GM21528 (cell line): ENCODE results near the gene PDCD2.
"Not testable (repeated sequence)": the region's sequence is repeated elsewhere in the genome, so short reads cannot be mapped to it uniquely, and the experiment has no call there.

ENCODE experiments used
- ATAC-seq: cut with Tn5 transposase; IDR thresholded peaks from one replicate; pipeline ENCODE4 v1.9.1; 2021; ENCODE audit warnings: mild to moderate bottlenecking, moderate library complexity; ENCODE audit not compliant: unreplicated experiment, low FRiP score

PDCD2 gene

DNA sequence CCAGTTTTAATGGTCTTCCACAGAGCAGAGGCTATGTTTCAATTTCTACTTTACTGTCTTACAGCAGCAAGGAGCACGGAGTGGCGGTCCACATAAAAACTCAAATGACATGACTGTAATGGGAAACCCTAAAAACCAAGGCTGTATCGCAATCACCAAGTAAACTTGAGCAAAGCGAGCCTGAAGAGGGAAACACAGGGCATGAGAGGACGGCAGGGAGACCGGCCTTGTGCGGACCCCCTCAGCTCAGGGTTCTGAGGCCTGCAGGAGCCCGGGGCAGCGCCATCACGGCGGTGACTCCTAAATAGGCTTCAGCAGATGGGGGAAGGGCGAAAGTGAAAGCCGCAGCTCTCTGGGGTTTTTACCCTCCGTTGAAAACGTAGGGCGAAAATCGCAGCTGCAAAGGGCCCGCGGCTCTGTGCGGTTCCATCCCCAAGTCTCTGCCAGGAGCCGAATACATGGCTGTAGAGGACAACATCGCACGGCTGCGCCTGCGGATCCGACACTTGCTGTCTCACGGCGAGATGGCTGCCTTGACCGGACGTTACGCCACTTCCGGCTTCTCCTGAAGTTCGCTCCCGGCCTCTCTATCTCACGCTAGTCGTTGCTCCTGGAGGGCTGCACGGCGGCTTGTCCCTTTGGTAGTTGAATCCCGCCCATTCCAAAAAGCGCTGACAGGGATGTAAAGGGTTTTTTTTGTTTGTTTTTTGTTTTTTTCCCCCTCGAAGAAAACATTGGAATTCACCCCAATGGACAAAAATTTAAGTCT lies 31.5 kb downstream of the PDCD2 start, which contains the start of gene PSMB1:
Gene PSMB1, minus strand, starts transcription at position 543 of the 769 bp plus-strand sequence. Its CDS starts 65 bp downstream, at position 478.
- ATAC-seq = peak; percentile 66

DNA sequence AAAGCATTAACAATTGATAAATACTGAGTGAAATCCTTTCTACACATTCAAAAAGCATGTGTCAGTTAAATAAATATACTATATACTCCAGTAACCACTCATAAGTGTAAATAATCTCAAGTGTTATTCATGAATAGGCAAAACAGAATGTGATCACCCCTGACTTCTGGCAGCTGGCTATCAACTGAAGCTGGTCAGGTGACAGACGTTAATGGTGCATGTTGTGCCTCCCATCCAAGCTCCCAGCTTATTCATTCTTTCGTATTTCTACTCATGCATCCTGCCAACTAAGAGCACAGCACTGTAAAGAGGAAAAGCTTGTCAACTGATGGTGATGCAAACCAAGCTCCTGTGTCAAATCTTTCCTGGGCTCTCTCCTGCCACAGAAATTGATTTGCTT lies 39.0 kb downstream of the PDCD2 start:
- ATAC-seq = no peak

GRCh38 chr6:170542031-170542719 lies 42.3 kb downstream of the PDCD2 start:
- ATAC-seq = no peak

DNA sequence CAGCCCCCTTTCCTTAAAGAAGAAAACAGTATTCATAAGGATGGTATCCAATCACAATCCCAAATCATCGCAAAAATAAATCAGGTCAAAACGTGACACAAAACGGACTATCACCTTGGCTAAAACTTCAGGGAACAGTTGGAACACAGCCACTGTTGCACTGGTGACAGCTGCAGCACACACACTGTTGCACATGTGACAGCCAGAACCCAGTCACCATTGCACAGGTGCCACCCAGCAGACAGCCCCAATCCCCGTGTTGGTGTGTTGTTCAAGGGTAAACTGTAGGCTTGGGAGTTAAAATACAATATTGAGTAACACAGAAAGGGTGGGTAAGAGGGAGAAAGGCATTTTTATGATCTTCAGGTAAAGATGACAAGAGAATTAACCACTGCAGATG lies 47.1 kb downstream of the PDCD2 start:
- ATAC-seq = no peak

- no peak for ATAC-seq
Measured at GRCh38 chr6:170536671-170537070, 47.8 kb downstream of the PDCD2 start.

- ATAC-seq = no peak
Measured at GRCh38 chr6:170535004-170535403, 49.4 kb downstream of the PDCD2 start.

DNA sequence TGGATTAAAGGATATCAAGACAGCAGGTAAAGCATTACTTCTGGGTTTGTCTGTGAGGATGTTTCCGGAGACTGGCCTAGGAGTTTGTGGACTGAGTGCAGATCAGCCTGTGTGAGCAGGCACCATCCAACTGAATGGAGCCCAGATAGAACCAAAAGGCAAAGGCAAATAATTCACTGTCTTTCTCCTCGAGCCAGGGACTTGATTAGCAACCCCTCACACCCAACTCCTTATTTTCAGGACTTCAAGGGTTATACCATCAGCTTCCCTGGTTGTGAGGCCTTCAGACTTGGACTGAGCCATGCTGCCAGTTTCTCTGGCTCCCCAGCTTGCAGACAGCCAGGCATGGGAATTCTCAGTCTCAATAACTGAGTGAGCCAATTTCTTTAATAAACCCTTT lies 50.6 kb downstream of the PDCD2 start:
- no peak for ATAC-seq

DNA sequence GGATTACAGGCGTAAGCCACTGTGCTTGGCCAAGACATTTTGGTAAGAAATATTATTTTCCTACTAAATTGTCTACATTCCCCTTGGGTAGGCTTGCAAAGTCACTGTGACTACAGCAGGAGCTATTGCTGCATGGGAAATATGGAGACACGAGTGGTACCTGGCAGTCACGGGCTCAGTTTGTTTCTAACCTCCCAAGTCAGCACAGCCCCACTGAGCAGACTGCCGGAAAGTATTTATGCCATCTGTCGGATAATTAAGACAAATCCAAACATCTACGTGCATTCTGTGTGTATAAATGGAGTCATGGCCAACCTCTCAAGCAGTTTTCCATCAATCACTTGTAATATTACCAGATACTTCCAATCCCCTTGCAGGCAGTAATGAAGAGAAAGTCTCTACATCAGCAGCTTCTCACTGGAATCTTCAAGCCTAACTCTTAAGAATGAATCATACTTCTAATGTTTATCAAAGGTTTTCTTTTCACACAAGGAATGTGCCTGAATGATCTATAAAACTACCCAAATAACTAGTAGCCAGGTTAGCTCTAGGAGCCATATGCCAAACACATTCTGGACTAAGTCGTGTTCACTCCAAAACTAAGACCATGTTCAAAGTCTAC lies 51.5 kb downstream of the PDCD2 start:
- ATAC-seq = no peak

- peak; percentile 64 for ATAC-seq
Measured at GRCh38 chr6:170529839-170530469, 54.5 kb downstream of the PDCD2 start.

DNA sequence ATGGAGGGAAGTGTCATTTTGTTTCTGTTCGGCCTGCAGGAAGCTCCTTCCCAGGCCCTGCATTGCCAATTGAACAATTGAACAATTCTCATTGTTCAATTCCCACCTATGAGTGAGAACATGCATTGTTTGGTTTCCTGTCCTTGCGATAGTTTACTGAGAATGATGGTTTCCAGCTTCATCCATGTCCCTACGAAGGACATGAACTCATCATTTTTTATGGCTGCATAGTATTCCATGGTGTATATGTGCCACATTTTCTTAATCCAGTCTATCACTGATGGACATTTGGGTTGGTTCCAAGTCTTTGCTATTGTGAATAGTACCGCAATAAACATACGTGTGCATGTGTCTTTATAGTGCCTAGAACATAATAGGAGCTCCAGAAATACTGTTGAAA lies 56.4 kb downstream of the PDCD2 start:
- ATAC-seq = not testable (repeated sequence)

GRCh38 chr6:170525795-170526194 lies 58.6 kb downstream of the PDCD2 start:
- ATAC-seq = no peak
